G401.6 (cell line): Measurements from ENCODE around the gene ADRB2.
"Not testable (repeated sequence)": the region's sequence is repeated elsewhere in the genome, so short reads cannot be mapped to it uniquely, and the experiment has no call there.

Experiments
- FAIRE-seq: peaks from 2 replicates; lab custom pipeline; 2012; peaks lifted over from hg19 to GRCh38; lab: Jason Lieb, UNC

The ADRB2 gene

DNA sequence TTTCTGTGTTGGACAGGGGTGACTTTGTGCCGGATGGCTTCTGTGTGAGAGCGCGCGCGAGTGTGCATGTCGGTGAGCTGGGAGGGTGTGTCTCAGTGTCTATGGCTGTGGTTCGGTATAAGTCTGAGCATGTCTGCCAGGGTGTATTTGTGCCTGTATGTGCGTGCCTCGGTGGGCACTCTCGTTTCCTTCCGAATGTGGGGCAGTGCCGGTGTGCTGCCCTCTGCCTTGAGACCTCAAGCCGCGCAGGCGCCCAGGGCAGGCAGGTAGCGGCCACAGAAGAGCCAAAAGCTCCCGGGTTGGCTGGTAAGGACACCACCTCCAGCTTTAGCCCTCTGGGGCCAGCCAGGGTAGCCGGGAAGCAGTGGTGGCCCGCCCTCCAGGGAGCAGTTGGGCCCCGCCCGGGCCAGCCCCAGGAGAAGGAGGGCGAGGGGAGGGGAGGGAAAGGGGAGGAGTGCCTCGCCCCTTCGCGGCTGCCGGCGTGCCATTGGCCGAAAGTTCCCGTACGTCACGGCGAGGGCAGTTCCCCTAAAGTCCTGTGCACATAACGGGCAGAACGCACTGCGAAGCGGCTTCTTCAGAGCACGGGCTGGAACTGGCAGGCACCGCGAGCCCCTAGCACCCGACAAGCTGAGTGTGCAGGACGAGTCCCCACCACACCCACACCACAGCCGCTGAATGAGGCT, at the start of gene ADRB2:
ADRB2 (plus strand) TSS at position 559 of the 686 bp plus-strand sequence. CDS start 221 bp downstream, outside the sequence.
- FAIRE-seq = no peak

- FAIRE-seq = no peak
Measured at GRCh38 chr5:148776780-148777179, 49.6 kb upstream of the ADRB2 start.

DNA sequence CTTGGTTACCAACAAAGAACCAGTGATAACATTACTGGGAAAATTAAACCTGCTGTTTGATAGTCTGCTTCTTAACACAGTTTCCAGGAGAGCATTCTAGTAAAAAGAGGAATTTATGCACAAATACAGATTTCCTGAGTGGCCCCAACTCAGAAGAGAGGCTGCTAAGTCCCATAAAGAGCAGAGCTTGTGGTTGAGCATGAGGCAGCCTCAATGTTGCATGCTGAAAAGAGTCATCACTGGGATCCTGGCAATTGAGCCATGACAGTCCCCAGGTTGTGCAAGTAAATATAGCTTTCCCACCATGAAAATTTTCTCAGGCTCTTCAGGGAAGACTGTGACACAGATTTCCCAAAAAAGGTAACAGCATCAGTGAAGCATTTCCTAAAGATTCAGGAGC, 47.5 kb upstream of the ADRB2 start:
- no peak for FAIRE-seq

GRCh38 chr5:148780711-148781110, 45.7 kb upstream of the ADRB2 start:
- FAIRE-seq = no peak

DNA sequence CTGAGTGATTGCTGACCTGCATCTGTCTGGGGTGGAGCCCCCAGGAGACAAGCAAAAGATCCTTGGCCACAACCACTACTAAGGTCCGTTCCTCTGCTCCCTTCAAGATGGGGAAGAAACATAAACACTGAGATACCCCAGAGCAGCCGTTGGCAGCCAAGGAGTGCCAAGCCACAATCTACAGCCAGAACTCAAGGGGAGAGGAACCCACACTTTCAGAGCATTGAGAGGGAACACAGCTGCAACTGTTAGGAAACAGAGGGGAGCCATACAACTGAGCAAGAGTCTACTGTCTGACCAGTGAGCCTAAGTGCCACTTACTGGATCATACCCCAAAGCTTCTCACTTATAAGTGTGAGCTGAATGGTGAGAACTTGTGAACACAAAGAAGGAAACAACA, 44.6 kb upstream of the ADRB2 start:
- no peak for FAIRE-seq

DNA sequence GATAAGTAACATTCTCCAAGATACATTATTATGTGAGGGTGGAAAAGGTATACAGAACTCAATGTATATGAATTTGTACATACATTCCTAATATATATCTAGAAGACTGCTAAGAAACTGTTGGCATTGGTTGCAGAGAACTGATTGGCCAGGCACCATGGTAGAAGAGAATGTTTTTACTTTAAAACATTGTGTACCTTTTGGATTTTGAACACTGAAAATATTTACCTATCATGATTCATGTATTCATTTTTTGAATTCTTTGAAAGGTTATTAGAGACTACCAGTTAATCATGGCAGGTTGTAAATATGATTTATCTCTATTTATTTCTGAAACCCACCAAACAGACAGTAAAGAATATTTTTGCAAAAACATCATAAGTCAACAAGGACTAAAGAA, 41.2 kb upstream of the ADRB2 start:
- FAIRE-seq = no peak

DNA sequence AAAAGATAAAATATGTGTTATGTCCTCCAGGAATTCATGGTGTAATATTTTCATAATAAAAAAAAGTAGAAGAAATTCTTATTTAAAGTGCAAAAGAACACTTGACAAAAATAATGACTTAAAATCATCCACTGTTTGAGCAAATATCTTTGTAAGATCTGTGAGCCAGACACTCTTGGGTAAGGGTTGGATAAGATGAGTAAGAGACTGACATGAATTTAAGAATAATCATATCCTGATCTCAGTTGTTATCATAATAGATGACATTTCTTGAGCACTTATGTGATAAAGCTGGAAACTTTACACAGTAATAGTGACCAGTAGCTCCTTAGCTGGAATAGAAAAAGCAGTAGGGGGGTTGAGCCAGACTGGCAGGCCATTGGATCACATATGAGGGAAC, 40.0 kb upstream of the ADRB2 start:
- FAIRE-seq = no peak

- FAIRE-seq = no peak
Measured at GRCh38 chr5:148788636-148789035, 37.8 kb upstream of the ADRB2 start.

DNA sequence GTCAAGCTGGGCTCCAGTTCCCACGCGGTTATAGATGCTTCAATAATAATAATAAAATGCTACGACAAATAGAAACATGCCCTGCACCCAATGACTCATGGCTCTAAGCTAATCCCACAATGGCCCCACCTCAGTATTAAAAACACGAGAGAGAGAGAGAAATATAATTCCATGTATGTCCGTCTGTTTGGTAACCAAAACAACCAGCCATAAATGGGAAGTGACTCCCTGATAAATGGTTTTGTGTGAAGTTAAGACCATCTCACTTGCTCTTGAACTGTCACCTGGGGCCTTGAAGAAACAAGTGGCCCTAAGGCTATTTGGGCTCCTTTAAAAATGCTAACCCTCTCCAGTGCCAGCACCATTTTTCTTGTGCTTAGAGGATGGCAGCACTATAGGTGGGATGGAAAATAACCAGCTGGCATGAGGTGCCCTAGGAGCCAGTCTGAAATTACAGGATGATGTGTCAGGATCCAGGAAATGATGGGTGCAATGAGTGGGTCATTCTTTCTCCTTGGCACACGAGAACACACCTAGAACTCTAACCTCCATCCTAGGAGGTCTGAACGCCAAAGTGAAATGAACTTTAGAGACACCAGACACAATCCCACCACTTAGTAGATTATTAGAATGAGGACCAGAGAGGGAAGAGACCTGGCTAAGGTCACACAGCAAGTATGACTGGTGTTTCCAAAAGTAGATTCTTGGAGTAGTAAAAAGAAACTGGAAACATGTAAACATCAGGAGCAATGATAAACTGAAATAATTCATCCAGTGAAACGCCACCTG, 35.7 kb upstream of the ADRB2 start:
- no peak for FAIRE-seq

- FAIRE-seq = no peak
Measured at GRCh38 chr5:148791334-148791667, 35.1 kb upstream of the ADRB2 start.

DNA sequence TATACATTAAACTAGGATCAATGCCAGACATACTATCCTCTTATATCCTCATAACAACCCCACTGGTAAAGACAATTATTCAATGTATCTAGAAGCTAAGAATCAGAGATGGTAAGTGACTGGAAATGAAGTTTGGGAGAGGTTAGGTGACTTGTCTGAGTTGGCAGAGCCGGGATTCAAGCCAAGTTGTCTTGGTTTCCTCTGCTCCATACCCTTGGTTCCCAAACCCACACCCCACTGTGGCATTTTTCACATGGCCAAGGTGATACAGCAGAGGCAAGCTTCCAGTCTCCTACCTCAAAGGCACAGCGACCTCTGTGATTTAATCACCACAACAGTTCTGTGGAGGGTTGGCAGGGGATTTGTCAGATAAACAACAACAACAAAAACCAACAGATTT, 34.7 kb upstream of the ADRB2 start:
- FAIRE-seq = no peak

DNA sequence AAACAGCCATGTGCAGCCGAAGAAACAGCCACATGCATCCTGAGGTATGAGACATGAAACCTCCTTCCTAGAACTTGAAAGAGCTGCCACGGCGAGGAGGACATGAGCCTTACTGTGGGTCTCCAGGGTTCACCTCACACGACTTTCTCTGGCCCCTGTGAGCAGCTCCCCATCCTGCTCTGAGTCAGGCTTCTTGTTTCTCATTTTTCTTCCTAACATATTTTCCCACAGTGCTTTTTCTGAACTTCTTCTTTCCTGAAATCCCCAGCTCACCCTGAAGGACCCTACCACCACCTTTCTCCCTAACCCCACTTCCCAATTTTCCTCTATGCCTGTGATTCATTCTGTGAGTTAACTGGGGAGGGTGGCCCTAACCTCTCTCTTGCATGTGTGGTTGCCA, 33.7 kb upstream of the ADRB2 start:
- no peak for FAIRE-seq

GRCh38 chr5:148793261-148793660, 33.1 kb upstream of the ADRB2 start:
- FAIRE-seq = no peak

DNA sequence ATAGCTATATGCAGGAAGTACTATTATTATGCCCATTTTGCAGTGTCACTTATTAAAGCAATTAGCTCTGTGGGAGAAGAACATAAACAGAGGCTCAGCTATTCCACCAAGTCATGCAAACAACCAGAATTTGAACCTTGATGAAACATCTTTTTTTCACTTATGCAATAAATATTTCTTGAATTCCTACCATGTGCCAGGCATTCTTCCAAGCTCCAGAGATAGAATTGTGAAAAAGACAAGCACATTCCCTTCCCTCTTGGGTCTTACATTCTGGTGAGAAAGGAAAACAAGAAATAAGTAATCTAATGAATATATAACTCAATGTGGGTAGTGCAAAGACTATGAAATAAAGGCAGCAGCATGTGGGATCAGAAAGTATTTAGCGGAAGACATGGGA, 32.1 kb upstream of the ADRB2 start:
- FAIRE-seq = no peak

DNA sequence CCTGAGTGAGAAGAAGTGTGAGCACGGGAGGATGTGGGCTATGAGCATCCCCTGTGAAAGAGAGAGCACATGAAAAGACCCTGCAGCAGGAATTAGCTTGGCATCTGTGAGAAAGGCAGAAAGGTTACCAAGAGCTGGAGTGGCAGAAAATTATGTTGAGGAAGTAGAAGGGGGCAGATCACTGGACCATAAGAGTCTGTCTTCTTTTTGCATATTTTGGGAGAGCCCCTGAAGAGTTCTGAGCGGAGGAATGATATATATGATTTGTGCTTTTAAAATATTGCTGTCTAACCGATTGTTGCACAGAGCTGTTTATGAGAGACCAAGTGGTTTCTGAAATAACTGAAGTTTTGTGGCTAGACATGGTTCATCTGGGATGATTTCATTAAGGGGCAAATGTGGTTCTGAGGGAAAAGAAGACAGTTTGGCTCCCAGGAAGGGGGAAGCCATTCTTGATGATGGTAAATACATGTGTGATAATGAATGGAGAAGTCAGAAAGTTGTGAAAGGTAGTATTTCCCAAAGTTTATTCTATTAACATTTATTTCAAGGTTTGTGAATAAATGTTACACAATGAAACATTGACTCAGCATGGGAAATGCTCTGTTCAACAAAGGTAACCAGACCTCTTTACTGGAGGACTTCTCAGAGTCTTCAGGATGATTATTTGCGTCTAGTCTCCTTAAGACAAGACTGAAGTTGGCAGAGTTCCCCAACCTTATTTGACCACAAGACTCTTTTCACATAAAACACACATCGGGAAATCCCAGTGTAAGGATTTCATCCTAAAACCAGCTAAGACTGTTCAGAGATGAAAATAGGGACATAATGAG, 31.5 kb upstream of the ADRB2 start:
- FAIRE-seq = no peak

- FAIRE-seq = no peak
Measured at GRCh38 chr5:148796936-148797335, 29.5 kb upstream of the ADRB2 start.

DNA sequence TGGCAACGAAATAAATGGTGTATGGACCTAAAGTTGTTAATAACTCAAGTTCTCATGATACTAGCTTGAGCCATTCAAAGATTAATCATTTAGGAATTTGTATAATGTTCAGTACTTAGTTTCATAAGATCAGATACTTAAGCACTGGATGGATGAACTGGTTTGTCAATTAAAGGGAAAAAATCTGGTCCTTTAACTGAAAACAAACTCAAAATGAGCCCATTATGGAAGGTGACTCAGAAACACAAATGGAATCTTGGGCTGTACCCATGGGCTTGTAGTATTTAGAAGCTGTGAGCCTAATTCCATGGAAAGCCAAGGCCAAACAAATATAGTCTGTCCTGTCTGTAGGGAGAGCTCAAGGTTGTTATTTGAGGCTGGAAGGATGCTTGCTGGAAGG, 27.6 kb upstream of the ADRB2 start:
- FAIRE-seq = no peak

GRCh38 chr5:148799737-148800527, 26.5 kb upstream of the ADRB2 start:
- no peak for FAIRE-seq

DNA sequence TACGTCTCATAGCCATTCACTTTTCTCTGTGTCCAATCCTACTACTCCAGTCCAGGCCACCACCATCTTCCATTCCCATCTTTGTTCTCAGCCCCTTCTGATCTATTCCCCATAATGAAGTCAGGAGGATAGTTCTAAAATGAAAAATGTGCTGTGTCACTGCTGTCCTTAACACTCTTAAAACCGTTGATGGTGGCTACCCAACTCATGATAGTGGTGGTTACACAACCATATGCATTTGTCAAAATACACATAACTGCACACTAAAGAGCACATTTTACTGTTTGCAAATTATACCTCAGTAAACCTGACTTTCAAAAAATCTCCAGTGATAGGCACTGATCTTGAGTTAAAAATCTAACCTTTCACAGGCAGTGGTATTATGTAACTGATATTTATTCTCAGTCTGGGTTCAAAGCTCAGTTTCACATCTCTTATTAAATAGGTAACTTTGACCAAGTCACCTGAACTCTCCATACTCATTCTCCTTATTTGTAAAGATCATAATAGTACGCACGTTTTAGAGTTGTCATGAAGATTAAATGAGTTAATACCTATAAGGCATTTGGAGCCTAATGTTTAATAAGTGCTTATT, 24.6 kb upstream of the ADRB2 start:
- FAIRE-seq = no peak

DNA sequence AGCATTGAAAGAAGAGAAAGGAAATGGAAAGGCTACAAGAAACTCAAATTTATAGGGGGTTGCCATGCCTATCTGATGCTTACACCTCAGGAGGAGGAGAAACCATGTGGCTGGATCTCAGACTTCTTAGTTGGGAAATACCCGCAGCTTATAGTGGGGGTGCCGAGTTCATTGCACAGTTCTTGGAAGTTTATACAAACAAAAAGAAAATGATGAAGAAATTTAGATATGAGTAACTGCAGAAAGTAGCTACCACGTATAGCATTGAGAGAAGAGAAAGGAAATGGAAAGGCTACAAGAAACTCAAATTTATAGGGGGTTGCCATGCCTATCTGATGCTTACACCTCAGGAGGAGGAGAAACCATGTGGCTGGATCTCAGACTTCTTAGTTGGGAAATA, 23.0 kb upstream of the ADRB2 start:
- FAIRE-seq = not testable (repeated sequence)

GRCh38 chr5:148804393-148804792, 22.0 kb upstream of the ADRB2 start:
- FAIRE-seq = no peak
